ENCODE measurements around the gene OPRM1. TPM values are rescaled to one million over a fixed set of nuclear protein-coding genes. Genes with fewer than 3 reads are reported as not detected.
"Not testable (repeated sequence)": the region's sequence is repeated elsewhere in the genome, so short reads cannot be mapped to it uniquely, and the experiment has no call there.

The OPRM1 gene
- total and polyA plus RNA-seq, 4 donors = not detected

- Histone ChIP-seq H3K4me3 (ENCODE audit: low read depth in 1 of 3, low read length in 3 of 3) (no peak overlapping the region), H3K9me3 (ENCODE audit: control insufficient read depth in 4 of 4, low read length in 3 of 4) (no peaks in the 10 kb centered on the region), H3K9ac (ENCODE audit: low read depth in 1 of 2, low read length in 2 of 2) (no peak overlapping the region), H3K27me3 (ENCODE audit: control insufficient read depth in 4 of 4, insufficient read depth in 4 of 4, low read length in 3 of 4) (no peaks in the 10 kb centered on the region), H3K27ac (ENCODE audit: low read depth in 1 of 2, low read length in 2 of 2) (no peak overlapping the region), H3K4me1 (ENCODE audit: control insufficient read depth in 4 of 4, insufficient read depth in 4 of 4, low read length in 3 of 4) (no peaks in the 10 kb centered on the region), H3K36me3 (ENCODE audit: control insufficient read depth in 4 of 4, insufficient read depth in 3 of 4, low read depth in 1 of 4, low read length in 3 of 4) (no peaks in the 10 kb centered on the region)
- WGBS = 81% methylated on average over 1 of the region's 1 CpG
- no peak for DNase-seq (ENCODE audit: low spot score)
- no peak for TF ChIP-seq FOXA1 (IDR thresholded peaks at IDR 0.05)
- TF ChIP-seq ZBTB33 (IDR thresholded peaks at IDR 0.05) = no peak
- no peak for TF ChIP-seq ATF3 (IDR thresholded peaks at IDR 0.05)
- TF ChIP-seq CTCF (IDR thresholded peaks at IDR 0.05; ENCODE audit: low read depth, low read length, missing input control) = no peak
- TF ChIP-seq GABPA (IDR thresholded peaks at IDR 0.05 in 1 of 2, conservative IDR thresholded peaks at IDR 0.05 in 1 of 2) = no peak
Measured at GRCh38 chr6:154196333-154196885, 157.4 kb downstream of the OPRM1 start.

GRCh38 chr6:154197196-154197860 lies 158.3 kb downstream of the OPRM1 start:
- Histone ChIP-seq H3K4me3 (ENCODE audit: low read depth in 1 of 3, low read length in 3 of 3) (no peak overlapping the region), H3K36me3 (ENCODE audit: control insufficient read depth in 4 of 4, insufficient read depth in 3 of 4, low read depth in 1 of 4, low read length in 3 of 4) (no peaks in the 10 kb centered on the region), H3K9me3 (ENCODE audit: control insufficient read depth in 4 of 4, low read length in 3 of 4) (no peaks in the 10 kb centered on the region), H3K9ac (ENCODE audit: low read depth in 1 of 2, low read length in 2 of 2) (no peak overlapping the region), H3K27ac (ENCODE audit: low read depth in 1 of 2, low read length in 2 of 2) (no peak overlapping the region), H3K4me1 (ENCODE audit: control insufficient read depth in 4 of 4, insufficient read depth in 4 of 4, low read length in 3 of 4) (no peaks in the 10 kb centered on the region), H3K27me3 (ENCODE audit: control insufficient read depth in 4 of 4, insufficient read depth in 4 of 4, low read length in 3 of 4) (no peaks in the 10 kb centered on the region)
- no peak for DNase-seq (ENCODE audit: low spot score)
- TF ChIP-seq CTCF (IDR thresholded peaks at IDR 0.05; ENCODE audit: low read depth, low read length, missing input control) = no peak
- TF ChIP-seq NR2F2 (IDR thresholded peaks at IDR 0.05) = no peak
- no peak for TF ChIP-seq MAX (IDR thresholded peaks at IDR 0.05)
- TF ChIP-seq RXRA (IDR thresholded peaks at IDR 0.05) = no peak
- TF ChIP-seq ZBTB33 (IDR thresholded peaks at IDR 0.05) = no peak
- TF ChIP-seq REST (IDR thresholded peaks at IDR 0.05) = no peak
- TF ChIP-seq FOXA2 (IDR thresholded peaks at IDR 0.05) = no peak
- TF ChIP-seq TAF1 (conservative IDR thresholded peaks at IDR 0.05) = no peak
- TF ChIP-seq HNF4G (IDR thresholded peaks at IDR 0.05) = no peak
- TF ChIP-seq SP1 (IDR thresholded peaks at IDR 0.05) = no peak
- TF ChIP-seq FOXA1 (IDR thresholded peaks at IDR 0.05) = no peak
- no peak for TF ChIP-seq YY1 (IDR thresholded peaks at IDR 0.05)

GRCh38 chr6:154201688-154202087 lies 162.6 kb downstream of the OPRM1 start:
- H3K4me3 ChIP-seq (ENCODE audit: low read depth in 1 of 3, low read length in 3 of 3); H3K9ac ChIP-seq (ENCODE audit: low read depth in 1 of 2, low read length in 2 of 2); H3K9me3 ChIP-seq (ENCODE audit: control insufficient read depth in 4 of 4, low read length in 3 of 4); DNase-seq (ENCODE audit: low spot score); H3K36me3 ChIP-seq (ENCODE audit: control insufficient read depth in 4 of 4, insufficient read depth in 3 of 4, low read depth in 1 of 4, low read length in 3 of 4); H3K4me1 ChIP-seq (ENCODE audit: control insufficient read depth in 4 of 4, insufficient read depth in 4 of 4, low read length in 3 of 4); H3K27me3 ChIP-seq (ENCODE audit: control insufficient read depth in 4 of 4, insufficient read depth in 4 of 4, low read length in 3 of 4); H3K27ac ChIP-seq (ENCODE audit: low read depth in 1 of 2, low read length in 2 of 2): not testable (repeated sequence)
- 92% methylated on average over 4 of the region's 4 CpGs for WGBS

Data from liver (tissue), 9 donors.